ENCODE data around the gene PBX2.

PBX2 gene

GRCh38 chr6:32151181-32151862, 38.7 kb downstream of the PBX2 start:
- H3K79me2 ChIP-seq (ENCODE audit: control insufficient read depth, insufficient read depth, low read length, poor library complexity): peaks cover 14% of the 10 kb centered on the region
- WGBS (ENCODE audit: extremely low coverage, insufficient coverage, insufficient read length): no CpG with 5 or more reads among the region's 8 CpGs
- H3K4me3 ChIP-seq (ENCODE audit: low read depth, low read length): no peak overlapping the region
- H2AK5ac ChIP-seq (ENCODE audit: low read length): no peak overlapping the region
- no peak overlapping the region for H4K8ac ChIP-seq (ENCODE audit: low read depth, low read length)
- H4K91ac ChIP-seq (ENCODE audit: low read depth, low read length): no peak overlapping the region
- no peak overlapping the region for H4K12ac ChIP-seq (ENCODE audit: low read depth, low read length)
- no peak overlapping the region for H3K9ac ChIP-seq (ENCODE audit: low read length)
- H3K79me1 ChIP-seq (ENCODE audit: low read length): peaks cover 19% of the 10 kb centered on the region
- peaks cover 3% of the 10 kb centered on the region for H3K9me3 ChIP-seq (ENCODE audit: insufficient read depth, low read depth, low read length)
- DNase-seq: no peak
- no peak overlapping the region for H2BK12ac ChIP-seq (ENCODE audit: low read length)
- peaks cover 20% of the 10 kb centered on the region for H3K27me3 ChIP-seq (ENCODE audit: insufficient read depth, low read length)
- H3K4ac ChIP-seq (ENCODE audit: low read depth, low read length): no peak overlapping the region
- no peak overlapping the region for H3K23ac ChIP-seq (ENCODE audit: low read length)
- no peak overlapping the region for H3K18ac ChIP-seq (ENCODE audit: low read length)
- no peak overlapping the region for H2BK120ac ChIP-seq (ENCODE audit: insufficient read depth, low read length, poor library complexity)
- H3K27ac ChIP-seq (ENCODE audit: low read depth, low read length): no peak overlapping the region
- no peak overlapping the region for H2BK5ac ChIP-seq (ENCODE audit: low read depth, low read length, poor library complexity)
- H2AFZ ChIP-seq (ENCODE audit: insufficient read depth, low read length, poor library complexity): no peak overlapping the region
- H3K14ac ChIP-seq (ENCODE audit: low read length): no peak overlapping the region
- H3K4me1 ChIP-seq (ENCODE audit: control insufficient read depth in 1 of 2, insufficient read depth in 2 of 2, low read length in 2 of 2): peaks cover 10 to 13% of the 10 kb centered on the region in 2 experiments
- H3K4me2 ChIP-seq (ENCODE audit: low read length): no peak overlapping the region
- H3K36me3 ChIP-seq (ENCODE audit: control insufficient read depth in 1 of 2, insufficient read depth in 2 of 2, low read length in 2 of 2): peaks cover 6 to 8% of the 10 kb centered on the region in 2 experiments

- no peak overlapping the region for H3K4me3 ChIP-seq (ENCODE audit: low read depth, low read length)
- DNase-seq: no peak
- H4K12ac ChIP-seq (ENCODE audit: low read depth, low read length): no peak overlapping the region
- WGBS (ENCODE audit: extremely low coverage, insufficient coverage, insufficient read length): no CpG with 5 or more reads among the region's 55 CpGs
- H3K23ac ChIP-seq (ENCODE audit: low read length): no peak overlapping the region
- no peak overlapping the region for H2BK120ac ChIP-seq (ENCODE audit: insufficient read depth, low read length, poor library complexity)
- H4K8ac ChIP-seq (ENCODE audit: low read depth, low read length): peak overlapping the region; percentile 17
- H3K27me3 ChIP-seq (ENCODE audit: insufficient read depth, low read length): peaks cover 20% of the 10 kb centered on the region
- no peak overlapping the region for H3K18ac ChIP-seq (ENCODE audit: low read length)
- no peak overlapping the region for H3K4ac ChIP-seq (ENCODE audit: low read depth, low read length)
- no peak overlapping the region for H3K27ac ChIP-seq (ENCODE audit: low read depth, low read length)
- H2BK5ac ChIP-seq (ENCODE audit: low read depth, low read length, poor library complexity): no peak overlapping the region
- H2AFZ ChIP-seq (ENCODE audit: insufficient read depth, low read length, poor library complexity): no peak overlapping the region
- no peaks in the 10 kb centered on the region for H3K36me3 ChIP-seq (ENCODE audit: control insufficient read depth in 1 of 2, insufficient read depth in 2 of 2, low read length in 2 of 2)
- H3K14ac ChIP-seq (ENCODE audit: low read length): no peak overlapping the region
- H3K79me1 ChIP-seq (ENCODE audit: low read length): peaks cover 19% of the 10 kb centered on the region
- no peak overlapping the region for H3K9ac ChIP-seq (ENCODE audit: low read length)
- peaks cover 10 to 13% of the 10 kb centered on the region in 2 experiments for H3K4me1 ChIP-seq (ENCODE audit: control insufficient read depth in 1 of 2, insufficient read depth in 2 of 2, low read length in 2 of 2)
- peaks cover 3% of the 10 kb centered on the region for H3K9me3 ChIP-seq (ENCODE audit: insufficient read depth, low read depth, low read length)
- no peak overlapping the region for H4K91ac ChIP-seq (ENCODE audit: low read depth, low read length)
- H2AK5ac ChIP-seq (ENCODE audit: low read length): no peak overlapping the region
- H3K79me2 ChIP-seq (ENCODE audit: control insufficient read depth, insufficient read depth, low read length, poor library complexity): peaks cover 14% of the 10 kb centered on the region
- peak overlapping the region; percentile 49 for H3K4me2 ChIP-seq (ENCODE audit: low read length)
- no peak overlapping the region for H2BK12ac ChIP-seq (ENCODE audit: low read length)
Measured at GRCh38 chr6:32149932-32150870, 39.8 kb downstream of the PBX2 start.

- no peaks in the 10 kb centered on the region for H3K36me3 ChIP-seq (ENCODE audit: control insufficient read depth in 1 of 2, insufficient read depth in 2 of 2, low read length in 2 of 2)
- peaks cover 3% of the 10 kb centered on the region for H3K9me3 ChIP-seq (ENCODE audit: insufficient read depth, low read depth, low read length)
- H4K91ac ChIP-seq (ENCODE audit: low read depth, low read length): no peak overlapping the region
- no peak overlapping the region for H3K14ac ChIP-seq (ENCODE audit: low read length)
- H4K8ac ChIP-seq (ENCODE audit: low read depth, low read length): no peak overlapping the region
- no peak overlapping the region for H2AK5ac ChIP-seq (ENCODE audit: low read length)
- no peak overlapping the region for H2BK12ac ChIP-seq (ENCODE audit: low read length)
- peaks cover 11% of the 10 kb centered on the region for H3K79me2 ChIP-seq (ENCODE audit: control insufficient read depth, insufficient read depth, low read length, poor library complexity)
- no CpG with 5 or more reads among the region's 47 CpGs for WGBS (ENCODE audit: extremely low coverage, insufficient coverage, insufficient read length)
- H3K4me2 ChIP-seq (ENCODE audit: low read length): no peak overlapping the region
- no peak overlapping the region for H2BK120ac ChIP-seq (ENCODE audit: insufficient read depth, low read length, poor library complexity)
- no peak overlapping the region for H3K23ac ChIP-seq (ENCODE audit: low read length)
- H3K4me1 ChIP-seq (ENCODE audit: control insufficient read depth in 1 of 2, insufficient read depth in 2 of 2, low read length in 2 of 2): peaks cover 8% of the 10 kb centered on the region in 2 experiments
- no peak overlapping the region for H2BK5ac ChIP-seq (ENCODE audit: low read depth, low read length, poor library complexity)
- no peak overlapping the region for H4K12ac ChIP-seq (ENCODE audit: low read depth, low read length)
- H3K18ac ChIP-seq (ENCODE audit: low read length): no peak overlapping the region
- H3K4ac ChIP-seq (ENCODE audit: low read depth, low read length): no peak overlapping the region
- no peak for DNase-seq
- H3K9ac ChIP-seq (ENCODE audit: low read length): no peak overlapping the region
- H3K27ac ChIP-seq (ENCODE audit: low read depth, low read length): no peak overlapping the region
- H3K4me3 ChIP-seq (ENCODE audit: low read depth, low read length): no peak overlapping the region
- no peak overlapping the region for H2AFZ ChIP-seq (ENCODE audit: insufficient read depth, low read length, poor library complexity)
- H3K27me3 ChIP-seq (ENCODE audit: insufficient read depth, low read length): peaks cover 20% of the 10 kb centered on the region
- peaks cover 16% of the 10 kb centered on the region for H3K79me1 ChIP-seq (ENCODE audit: low read length)
Measured at GRCh38 chr6:32149092-32149755, 40.8 kb downstream of the PBX2 start.

GRCh38 chr6:32148289-32149091, 41.5 kb downstream of the PBX2 start:
- peaks cover 5% of the 10 kb centered on the region for H3K79me2 ChIP-seq (ENCODE audit: control insufficient read depth, insufficient read depth, low read length, poor library complexity)
- H4K8ac ChIP-seq (ENCODE audit: low read depth, low read length): no peak overlapping the region
- H4K91ac ChIP-seq (ENCODE audit: low read depth, low read length): no peak overlapping the region
- peaks cover 8% of the 10 kb centered on the region in 2 experiments for H3K4me1 ChIP-seq (ENCODE audit: control insufficient read depth in 1 of 2, insufficient read depth in 2 of 2, low read length in 2 of 2)
- H2BK12ac ChIP-seq (ENCODE audit: low read length): no peak overlapping the region
- H3K9me3 ChIP-seq (ENCODE audit: insufficient read depth, low read depth, low read length): peaks cover 3% of the 10 kb centered on the region
- DNase-seq: peak in 1 of 2 donors; percentile 28
- no peak overlapping the region for H4K12ac ChIP-seq (ENCODE audit: low read depth, low read length)
- H2AK5ac ChIP-seq (ENCODE audit: low read length): no peak overlapping the region
- no peak overlapping the region for H3K9ac ChIP-seq (ENCODE audit: low read length)
- H3K79me1 ChIP-seq (ENCODE audit: low read length): peaks cover 10% of the 10 kb centered on the region
- no peak overlapping the region for H3K4ac ChIP-seq (ENCODE audit: low read depth, low read length)
- H3K18ac ChIP-seq (ENCODE audit: low read length): no peak overlapping the region
- H2BK5ac ChIP-seq (ENCODE audit: low read depth, low read length, poor library complexity): no peak overlapping the region
- H3K27ac ChIP-seq (ENCODE audit: low read depth, low read length): no peak overlapping the region
- peaks cover 20% of the 10 kb centered on the region for H3K27me3 ChIP-seq (ENCODE audit: insufficient read depth, low read length)
- no peaks in the 10 kb centered on the region for H3K36me3 ChIP-seq (ENCODE audit: control insufficient read depth in 1 of 2, insufficient read depth in 2 of 2, low read length in 2 of 2)
- H3K4me3 ChIP-seq (ENCODE audit: low read depth, low read length): no peak overlapping the region
- WGBS (ENCODE audit: extremely low coverage, insufficient coverage, insufficient read length): no CpG with 5 or more reads among the region's 39 CpGs
- H3K14ac ChIP-seq (ENCODE audit: low read length): no peak overlapping the region
- no peak overlapping the region for H3K23ac ChIP-seq (ENCODE audit: low read length)
- no peak overlapping the region for H2AFZ ChIP-seq (ENCODE audit: insufficient read depth, low read length, poor library complexity)
- H2BK120ac ChIP-seq (ENCODE audit: insufficient read depth, low read length, poor library complexity): no peak overlapping the region
- no peak overlapping the region for H3K4me2 ChIP-seq (ENCODE audit: low read length)

Data from trophoblast cell (in vitro differentiated cells and primary cell).